Caco-2 (cell line): ENCODE data around the gene LYPLAL1. TPM values are rescaled to one million over a fixed set of nuclear protein-coding genes. Genes with fewer than 3 reads are reported as not detected.

ENCODE experiments used
- BruUV-seq: library from RNA; stranded (reverse); fragments of 400-500 nt; replicated peaks from 2 replicates; lab custom pipeline; 2021; lab: Mats Ljungman, UMichigan
- CTCF ChIA-PET: fragments of 300-600 bp; sonication (Branson Sonifier 250); formaldehyde crosslinking; loops from one replicate; lab custom pipeline; 2022; ENCODE audit warnings: antibody characterized with exemption; lab: Charles Lee
- POLR2A ChIA-PET: fragments of 300-600 bp; sonication (Branson Sonifier 250); formaldehyde crosslinking; loops from one replicate; lab custom pipeline; 2022; ENCODE audit warnings: antibody characterized with exemption; lab: Charles Lee
- DNase-seq, 2 experiments: peaks; one replicate each; pipeline versions ENCODE4 v3.0.0 to v3.0.0-alpha.2; 2020 to 2022
- H3K27me3 ChIP-seq: replicated peaks from 2 replicates; pipeline ENCODE4 v1.6.0; 2011; ENCODE audit warnings: low read length; ENCODE audit not compliant: control insufficient read depth, insufficient read depth
- H3K36me3 ChIP-seq: 2 replicates; pipeline ENCODE4 v1.5.1; 2011; ENCODE audit warnings: low read length; ENCODE audit not compliant: control insufficient read depth, insufficient read depth
- H3K4me1 ChIP-seq: fragments of 250-450 bp; sonication (Bioruptor Pico); 2 replicates; pipeline ENCODE4 v1.5.1; 2020; ENCODE audit warnings: mild to moderate bottlenecking
- H3K4me3 ChIP-seq: 2 replicates; pipeline ENCODE4 v1.5.1; 2011; ENCODE audit warnings: low read depth, mild to moderate bottlenecking, control low read depth, low read length
- H3K9me3 ChIP-seq: fragments of 250-450 bp; sonication (Bioruptor Pico); 2 replicates; pipeline ENCODE4 v1.5.1; 2020; ENCODE audit warnings: mild to moderate bottlenecking, moderate library complexity
- H3K27ac Mint-ChIP-seq: one replicate; pipeline ENCODE4 v1.8.0; 2022; ENCODE audit warnings: mixed read lengths; ENCODE audit not compliant: unreplicated experiment
- H3K27me3 Mint-ChIP-seq: one replicate; pipeline ENCODE4 v1.8.0; 2022; ENCODE audit warnings: mixed read lengths; ENCODE audit not compliant: insufficient read depth, unreplicated experiment
- H3K36me3 Mint-ChIP-seq: one replicate; pipeline ENCODE4 v1.8.0; 2022; ENCODE audit warnings: mild to moderate bottlenecking, mixed read lengths; ENCODE audit not compliant: insufficient read depth, unreplicated experiment
- H3K4me1 Mint-ChIP-seq: one replicate; pipeline ENCODE4 v1.8.0; 2022; ENCODE audit warnings: low read depth, mixed read lengths; ENCODE audit not compliant: unreplicated experiment
- H3K4me3 Mint-ChIP-seq: one replicate; pipeline ENCODE4 v1.8.0; 2022; ENCODE audit warnings: mild to moderate bottlenecking, moderate library complexity, mixed read lengths; ENCODE audit not compliant: unreplicated experiment
- H3K9me3 Mint-ChIP-seq: one replicate; pipeline ENCODE4 v1.8.0; 2022; ENCODE audit warnings: mixed read lengths; ENCODE audit not compliant: unreplicated experiment
- CTCF ChIP-seq, 2 experiments: fragments of 200-600 bp in 1 of 2; IDR thresholded peaks; 1 replicate in 1 of 2; 2 replicates in 1 of 2; pipeline versions ENCODE4 v1.5.1 to v1.8.0; 2011 to 2022; ENCODE audit warnings: antibody characterized with exemption in 1 of 2, control low read depth in 1 of 2, inconsistent platforms in 1 of 2, low read depth in 1 of 2, low read length in 1 of 2, mild to moderate bottlenecking in 1 of 2, moderate library complexity in 1 of 2; ENCODE audit not compliant: insufficient read depth in 1 of 2, severe bottlenecking in 1 of 2, unreplicated experiment in 1 of 2
- intact Hi-C: fragments of 100-400 bp; cut with micrococcal nuclease; formaldehyde crosslinking; loops from one replicate; pipeline ENCODE4 v1.10.0; 2022; ENCODE audit not compliant: unreplicated experiment
- total RNA-seq: library from RNA; stranded (reverse); gene quantifications from 2 replicates; pipeline ENCODE4 v1.2.3, GENCODE V29; 2022

LYPLAL1 gene
- total RNA-seq, 1 experiment from 2014 or later = 20.4 TPM

DNA sequence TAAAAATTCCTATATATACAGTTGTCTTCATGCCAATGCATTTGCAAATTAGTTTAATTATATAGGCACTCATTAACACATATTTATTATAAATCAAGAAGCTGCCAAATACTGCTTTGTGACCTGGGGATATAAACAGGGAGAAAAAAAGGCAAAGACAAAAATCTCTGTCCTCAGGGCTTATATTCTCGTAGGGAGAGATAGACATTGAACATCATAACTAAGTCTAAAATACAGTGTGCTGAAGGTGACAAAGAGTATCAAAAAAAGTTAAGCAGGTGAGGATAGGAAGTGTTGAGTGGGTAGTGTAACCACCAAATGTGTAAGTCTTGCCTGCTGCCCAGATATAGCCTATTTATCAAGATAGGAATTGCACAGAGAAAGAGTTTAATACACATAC, 40.7 kb upstream of the LYPLAL1 start:
- Mint-ChIP-seq H3K9me3 (no peaks in the 10 kb centered on the region), H3K27ac (no peak overlapping the region), H3K36me3 (no peaks in the 10 kb centered on the region), H3K4me3 (no peak overlapping the region), H3K27me3 (peaks cover 3% of the 10 kb centered on the region), H3K4me1 (no peaks in the 10 kb centered on the region)
- POLR2A ChIA-PET = no interaction called here
- no TSS peak for BruUV-seq
- Histone ChIP-seq H3K4me1 (no peaks in the 10 kb centered on the region), H3K27me3 (no peaks in the 10 kb centered on the region), H3K9me3 (no peaks in the 10 kb centered on the region), H3K4me3 (no peak overlapping the region), H3K36me3 (no peaks in the 10 kb centered on the region)
- DNase-seq = no peak
- CTCF ChIA-PET = no interaction called here
- intact Hi-C loops = no loop called here
- no peak for TF ChIP-seq CTCF (IDR thresholded peaks at IDR 0.05; ENCODE audit: insufficient read depth in 1 of 2, low read depth in 1 of 2, low read length in 1 of 2, severe bottlenecking in 1 of 2, unreplicated experiment in 1 of 2)

DNA sequence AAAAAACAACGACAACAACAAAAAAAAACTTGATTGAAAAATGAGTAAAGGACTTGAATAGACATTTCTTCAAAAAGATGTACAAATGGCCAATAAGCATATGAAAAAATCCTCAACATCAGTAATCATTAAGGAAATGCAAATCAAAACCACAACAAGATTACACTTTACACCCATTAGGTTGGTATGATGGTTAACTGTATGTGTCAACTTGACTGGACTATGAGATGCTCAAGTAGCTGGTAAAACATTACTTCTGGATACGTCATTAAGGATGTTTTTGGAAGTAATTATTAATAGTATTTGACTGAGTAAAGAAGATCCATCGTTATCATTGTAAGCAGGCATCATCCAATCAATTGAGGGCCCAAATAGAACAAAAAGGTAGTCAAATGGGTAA, 34.9 kb upstream of the LYPLAL1 start:
- Mint-ChIP-seq H3K4me3 (no peak overlapping the region), H3K4me1 (no peaks in the 10 kb centered on the region), H3K27me3 (peaks cover 9% of the 10 kb centered on the region), H3K36me3 (no peaks in the 10 kb centered on the region), H3K27ac (no peak overlapping the region), H3K9me3 (no peaks in the 10 kb centered on the region)
- ChIA-PET CTCF (no interaction called here), POLR2A (no interaction called here)
- BruUV-seq = no TSS peak
- Histone ChIP-seq H3K9me3 (no peaks in the 10 kb centered on the region), H3K4me3 (no peak overlapping the region), H3K4me1 (no peaks in the 10 kb centered on the region), H3K27me3 (no peaks in the 10 kb centered on the region), H3K36me3 (no peaks in the 10 kb centered on the region)
- no peak for TF ChIP-seq CTCF (IDR thresholded peaks at IDR 0.05; ENCODE audit: insufficient read depth in 1 of 2, low read depth in 1 of 2, low read length in 1 of 2, severe bottlenecking in 1 of 2, unreplicated experiment in 1 of 2)
- intact Hi-C loops = no loop called here
- no peak for DNase-seq

- H3K36me3 ChIP-seq = no peaks in the 10 kb centered on the region
- POLR2A ChIA-PET = no interaction called here
- no peaks in the 10 kb centered on the region for H3K4me1 ChIP-seq
- H3K4me3 Mint-ChIP-seq = no peak overlapping the region
- H3K27me3 ChIP-seq = no peaks in the 10 kb centered on the region
- BruUV-seq = no TSS peak
- intact Hi-C loops = no loop called here
- no peaks in the 10 kb centered on the region for H3K36me3 Mint-ChIP-seq
- CTCF ChIA-PET = no interaction called here
- H3K4me3 ChIP-seq = no peak overlapping the region
- no peaks in the 10 kb centered on the region for H3K9me3 Mint-ChIP-seq
- H3K27ac Mint-ChIP-seq = no peak overlapping the region
- no peaks in the 10 kb centered on the region for H3K4me1 Mint-ChIP-seq
- TF ChIP-seq CTCF (IDR thresholded peaks at IDR 0.05; ENCODE audit: insufficient read depth in 1 of 2, low read depth in 1 of 2, low read length in 1 of 2, severe bottlenecking in 1 of 2, unreplicated experiment in 1 of 2) = no peak
- no peak for DNase-seq
- peaks cover 9% of the 10 kb centered on the region for H3K27me3 Mint-ChIP-seq
- no peaks in the 10 kb centered on the region for H3K9me3 ChIP-seq
These were observed 33.3 kb upstream of the LYPLAL1 start for GRCh38 chr1:219140303-219140877.
